ENCODE results near the gene CDK14.

The CDK14 gene

DNA sequence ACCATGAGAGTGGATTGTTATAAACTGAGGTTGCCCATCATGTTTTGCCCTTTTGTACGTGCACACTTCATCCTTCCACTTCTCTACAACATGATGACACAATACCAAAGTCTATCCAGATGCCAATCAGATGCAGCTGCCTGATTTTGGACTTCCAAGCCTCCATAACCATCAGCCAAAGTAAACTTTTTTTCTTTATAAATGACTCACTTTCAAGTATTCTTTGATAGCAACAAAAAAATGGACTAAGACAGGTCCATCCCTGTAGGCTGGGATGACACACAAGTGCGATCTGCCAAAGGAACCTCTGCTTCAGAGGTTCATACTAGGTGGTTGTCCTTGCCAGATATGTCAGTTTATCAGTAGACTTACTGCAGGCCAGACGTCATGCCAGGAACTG, 347.9 kb downstream of the CDK14 start:
- in situ Hi-C loops (cut with MboI; ENCODE audit: low sequenced_read_pairs) = no loop called here

DNA sequence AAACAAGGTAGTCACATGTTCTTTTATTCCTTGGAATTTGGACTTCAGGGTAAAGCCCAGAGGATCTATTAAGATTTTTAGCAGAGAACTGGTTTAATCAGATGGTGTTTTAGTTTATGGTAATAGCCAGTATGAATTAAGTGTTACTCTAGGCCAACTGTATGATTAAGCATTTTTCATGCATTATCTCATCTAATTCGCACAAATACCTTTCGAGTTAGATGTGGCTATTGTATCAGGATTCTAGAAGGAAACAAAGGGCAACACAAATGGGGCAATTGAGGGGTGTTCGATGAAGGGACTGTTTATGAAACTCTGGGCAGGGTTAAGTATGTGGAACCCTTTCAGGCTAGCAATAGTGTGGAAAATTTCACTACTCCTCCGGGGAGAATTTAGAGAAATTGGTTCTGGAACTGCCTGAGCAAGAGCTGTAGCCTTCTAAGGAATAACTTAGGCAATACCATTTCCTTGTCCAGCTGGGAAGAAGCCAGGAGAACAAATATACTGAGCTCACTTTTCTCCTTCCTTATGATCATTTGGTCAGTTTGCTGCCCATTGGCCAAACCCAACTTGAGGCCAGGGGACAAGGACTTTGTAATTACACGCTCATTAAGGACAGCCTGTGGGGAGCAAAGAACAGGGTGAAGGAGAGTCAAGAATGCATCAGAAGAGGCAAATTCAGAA, 349.1 kb downstream of the CDK14 start:
- in situ Hi-C loops (cut with MboI; ENCODE audit: low sequenced_read_pairs) = no loop called here

DNA sequence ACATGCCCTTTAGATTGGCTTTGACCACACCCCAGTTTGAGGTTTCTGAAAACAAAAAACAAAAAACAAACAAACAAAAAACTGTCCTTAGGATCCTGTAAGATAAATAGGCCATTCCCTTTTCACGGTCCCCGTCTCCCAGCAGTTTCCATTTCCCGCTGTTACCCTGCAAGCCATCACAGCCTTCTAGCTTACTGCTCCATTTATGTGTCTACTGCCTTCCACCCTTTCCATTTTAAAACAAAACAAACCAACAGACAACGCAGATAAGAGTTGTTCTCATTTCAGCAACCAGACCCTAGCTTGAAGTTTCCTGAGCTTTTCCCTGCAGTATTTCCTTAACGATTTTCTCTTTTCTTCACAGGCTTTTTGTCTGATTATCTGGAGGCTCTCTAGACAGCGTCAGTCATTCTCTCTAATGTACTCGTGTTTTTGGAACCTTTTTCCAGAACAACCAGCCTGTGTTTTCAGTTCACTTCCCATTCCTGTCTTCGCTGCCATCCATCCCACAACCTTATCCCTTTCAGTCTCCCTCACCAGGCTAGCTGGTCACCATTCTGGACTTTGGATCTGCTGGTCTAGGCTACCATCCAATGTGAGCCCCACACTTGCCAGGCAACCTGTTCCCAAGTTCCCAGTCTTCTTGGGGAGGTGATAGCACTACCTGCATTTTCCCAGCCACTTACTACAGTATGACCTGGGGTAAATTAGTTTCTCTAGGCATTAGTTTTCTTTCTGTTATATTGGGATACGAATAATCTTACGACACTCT, 350.8 kb downstream of the CDK14 start:
- in situ Hi-C loops (cut with MboI; ENCODE audit: low sequenced_read_pairs) = no loop called here

DNA sequence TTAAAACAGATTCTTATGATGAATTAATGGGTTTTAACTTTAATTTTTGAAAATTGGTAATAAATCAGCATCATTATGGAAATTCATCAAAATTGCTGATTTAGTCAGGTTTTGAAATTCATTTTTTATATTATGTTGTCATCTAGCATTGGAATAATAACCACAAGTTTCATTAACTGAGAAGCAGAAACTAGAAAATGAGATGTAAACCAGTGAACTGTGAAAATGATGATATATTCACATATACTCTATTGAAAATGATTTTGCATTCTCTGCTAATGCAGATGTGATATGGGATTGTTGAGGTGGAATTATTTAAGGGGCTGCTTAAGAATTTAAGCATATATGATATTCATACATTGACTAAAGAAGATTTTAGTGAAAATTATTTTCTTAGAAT, 352.0 kb downstream of the CDK14 start:
- in situ Hi-C loops (cut with MboI; ENCODE audit: low sequenced_read_pairs) = no loop called here

DNA sequence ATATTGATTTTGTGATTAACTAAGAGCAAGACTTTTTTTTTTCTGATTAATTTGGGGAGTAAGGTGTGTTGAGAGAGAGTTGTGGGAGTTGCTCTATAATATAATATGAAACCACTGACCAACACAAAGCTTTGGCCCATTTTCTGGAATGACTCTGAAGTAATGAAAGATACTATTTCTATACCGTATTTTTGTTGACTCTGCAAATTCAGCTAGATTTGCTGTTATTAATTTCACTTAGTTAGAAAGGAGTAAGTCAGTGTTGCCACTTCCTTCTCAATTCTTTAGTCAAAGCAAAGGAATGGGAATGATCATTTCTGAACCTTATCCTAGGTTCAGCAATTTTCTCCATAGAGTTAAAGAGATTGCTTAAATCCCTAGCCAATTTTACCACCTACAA, 355.1 kb downstream of the CDK14 start:
- in situ Hi-C loops (cut with MboI; ENCODE audit: low sequenced_read_pairs) = no loop called here

DNA sequence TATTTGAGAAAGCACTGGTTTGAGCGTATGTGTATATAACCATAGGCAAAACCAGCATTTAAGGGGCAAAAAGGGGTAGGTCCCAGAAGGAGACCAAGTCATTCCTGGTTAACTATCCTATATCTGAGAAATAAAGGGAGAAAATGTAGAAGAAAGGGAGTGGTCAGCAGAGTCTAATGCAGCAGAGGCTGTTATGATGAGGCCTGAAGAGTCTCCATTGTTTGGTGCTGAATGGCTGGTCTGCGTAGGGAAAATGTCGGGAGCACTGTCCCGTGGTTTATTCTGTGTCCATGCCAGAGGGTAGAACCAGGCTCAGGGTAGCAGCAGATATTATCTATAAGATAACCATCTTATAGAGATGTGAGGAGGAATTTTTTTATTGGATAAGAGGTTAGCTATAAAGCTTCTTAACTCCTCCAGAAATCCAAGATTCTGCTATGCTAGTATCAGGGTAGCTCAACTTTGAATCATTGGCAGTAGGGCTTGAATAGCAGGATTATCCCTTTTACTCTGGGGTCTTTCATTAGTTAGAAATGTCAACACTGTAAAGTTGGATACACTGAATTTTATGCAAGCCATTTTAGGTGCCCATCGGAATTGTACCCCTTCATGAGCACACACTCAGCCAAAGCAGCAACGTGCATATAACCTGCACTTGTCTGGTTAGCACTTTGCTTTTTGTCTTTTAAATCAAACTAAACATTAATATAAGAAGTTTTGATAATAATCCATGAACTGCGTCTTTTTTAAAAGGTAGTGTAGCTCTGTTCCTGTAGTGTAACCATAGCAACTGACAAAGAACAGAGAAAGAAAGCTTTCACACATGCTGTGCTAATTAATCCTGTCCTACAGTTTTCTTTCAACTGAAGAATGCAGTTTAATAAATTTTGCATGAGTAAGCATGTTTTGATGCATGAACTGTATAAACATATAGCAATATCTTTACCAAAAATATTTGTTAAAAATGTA, 356.1 kb downstream of the CDK14 start:
- in situ Hi-C loops (cut with MboI; ENCODE audit: low sequenced_read_pairs) = no loop called here

DNA sequence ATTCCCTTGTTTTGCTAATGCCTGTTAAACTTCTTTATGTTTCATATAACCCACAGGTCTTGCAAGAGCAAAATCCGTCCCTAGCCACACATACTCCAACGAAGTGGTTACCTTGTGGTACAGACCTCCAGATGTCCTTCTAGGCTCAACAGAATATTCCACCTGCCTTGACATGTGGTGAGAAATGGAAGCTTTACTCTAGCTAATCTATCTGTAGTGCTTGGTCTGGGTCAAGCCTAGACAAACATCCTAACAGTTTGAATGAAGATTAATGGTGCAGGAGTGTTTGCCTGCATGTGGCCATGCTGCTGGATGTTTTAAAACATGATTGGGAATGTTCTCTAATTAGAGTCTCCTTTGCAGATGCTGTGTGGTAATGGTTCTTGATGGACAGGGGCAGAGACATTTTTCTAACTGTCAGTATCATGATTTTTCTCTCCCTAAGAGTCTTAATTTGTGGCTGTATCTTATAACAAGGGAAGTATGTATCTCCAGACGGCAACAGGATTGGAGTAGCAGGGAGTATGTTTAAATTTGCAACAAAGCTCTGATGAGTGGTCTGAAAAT, 359.6 kb downstream of the CDK14 start:
- in situ Hi-C loops (cut with MboI; ENCODE audit: low sequenced_read_pairs) = no loop called here

DNA sequence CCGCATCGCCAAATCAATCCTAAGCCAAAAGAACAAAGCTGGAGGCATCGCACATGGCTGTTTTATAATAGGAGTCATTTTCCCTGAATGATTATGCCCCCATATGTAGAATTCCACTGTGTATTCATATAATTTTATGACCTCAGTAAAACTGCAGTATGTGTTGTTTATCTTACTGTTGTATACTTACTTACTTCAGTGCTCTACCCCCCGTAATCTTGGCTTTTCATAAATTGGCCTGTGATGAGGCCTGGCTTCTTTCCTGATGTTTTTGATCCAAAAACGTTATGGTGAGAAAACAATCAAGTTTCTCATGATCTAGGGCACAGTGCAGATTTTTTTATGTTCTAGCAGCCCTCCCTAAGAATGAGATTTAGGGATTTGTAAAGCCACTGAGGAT, 361.8 kb downstream of the CDK14 start:
- in situ Hi-C loops (cut with MboI; ENCODE audit: low sequenced_read_pairs) = no loop called here

DNA sequence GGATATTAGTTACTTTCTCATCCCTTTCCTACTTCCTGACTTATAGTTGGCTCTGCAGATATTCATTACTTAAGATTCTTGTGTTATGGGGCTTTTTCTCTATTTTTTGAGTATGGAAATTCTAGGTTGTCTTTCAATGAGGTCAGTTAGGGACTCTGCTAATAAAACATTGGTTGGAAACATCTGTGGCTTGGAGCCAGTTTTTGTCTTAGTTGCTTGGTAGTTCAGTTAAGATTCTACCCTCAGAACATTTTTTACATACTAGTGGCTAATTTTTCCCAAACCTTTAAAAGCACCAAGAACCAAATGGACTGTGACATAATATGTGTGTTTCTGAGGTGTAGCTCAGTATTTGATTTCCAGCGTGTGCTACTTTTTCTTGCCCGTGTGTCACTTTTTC, 362.5 kb downstream of the CDK14 start:
- in situ Hi-C loops (cut with MboI; ENCODE audit: low sequenced_read_pairs) = no loop called here

DNA sequence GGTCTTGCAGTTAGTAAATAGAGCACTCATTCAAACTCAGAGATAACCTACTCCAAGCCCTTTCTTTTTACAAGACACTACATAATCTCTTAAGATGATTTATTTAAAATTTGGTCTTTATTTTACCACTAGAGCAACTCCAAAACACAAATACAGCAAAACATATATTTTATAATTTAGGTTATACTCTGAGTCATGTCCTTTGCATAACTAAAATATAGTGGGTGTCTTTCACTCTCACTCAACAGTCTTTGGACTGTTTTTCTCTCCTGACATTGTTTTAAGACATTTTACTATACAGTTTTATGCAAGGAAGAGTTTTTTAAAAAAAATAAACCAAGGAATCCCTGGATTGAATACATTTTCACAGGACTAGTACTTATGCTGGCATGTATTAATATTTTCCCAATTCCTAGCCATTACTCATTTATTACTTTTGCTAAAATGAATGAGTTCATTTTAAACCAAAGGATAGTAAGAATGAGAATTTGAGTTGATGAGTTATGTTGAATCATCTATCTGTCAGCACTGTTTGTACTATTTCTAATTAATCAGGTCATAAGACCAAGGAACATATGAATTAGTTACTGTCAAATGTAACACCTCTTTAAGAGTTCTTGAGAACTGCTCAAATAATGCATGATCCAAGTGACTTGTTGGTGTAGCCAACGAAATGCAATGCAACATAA, 365.1 kb downstream of the CDK14 start:
- in situ Hi-C loops (cut with MboI; ENCODE audit: low sequenced_read_pairs) = no loop called here

DNA sequence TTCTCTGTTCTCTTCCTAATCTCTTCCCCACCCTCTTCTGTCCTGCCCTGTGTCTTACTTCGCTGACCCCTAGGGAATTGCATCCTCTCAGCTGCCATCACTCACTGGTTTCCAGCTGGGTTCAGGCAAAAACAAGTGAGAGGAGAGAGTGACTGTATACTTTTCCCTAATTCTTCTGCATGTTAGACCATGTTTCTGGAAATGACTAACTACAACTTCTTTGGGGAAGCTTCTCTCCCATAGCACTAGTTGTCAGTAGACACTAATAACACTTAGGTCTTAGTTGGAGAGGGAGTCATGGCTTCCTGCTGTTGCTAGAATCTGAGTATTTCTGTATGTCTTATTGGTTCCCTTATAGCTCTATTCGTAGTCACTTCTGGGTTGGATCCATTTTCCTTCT, 369.1 kb downstream of the CDK14 start:
- in situ Hi-C loops (cut with MboI; ENCODE audit: low sequenced_read_pairs) = no loop called here

DNA sequence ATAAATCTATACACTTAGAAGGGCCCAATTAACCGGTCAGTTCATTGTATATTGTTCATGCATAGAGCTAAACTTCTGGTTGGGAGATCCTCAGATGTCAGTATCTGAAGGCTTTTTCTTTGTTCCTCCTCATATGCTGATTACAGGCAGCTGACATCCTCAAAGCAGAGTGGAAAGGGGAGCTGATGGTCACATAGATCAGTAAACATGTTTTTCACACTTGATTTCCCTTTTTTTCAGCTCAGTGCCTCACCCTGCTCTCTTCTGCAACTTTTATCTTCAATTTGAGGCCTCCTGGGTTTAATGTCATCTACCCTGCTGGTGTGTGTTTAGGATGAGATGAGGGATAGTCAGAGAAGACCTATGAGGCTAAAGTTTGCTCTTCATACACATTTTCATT, 370.2 kb downstream of the CDK14 start:
- in situ Hi-C loops (cut with MboI; ENCODE audit: low sequenced_read_pairs) = no loop called here

DNA sequence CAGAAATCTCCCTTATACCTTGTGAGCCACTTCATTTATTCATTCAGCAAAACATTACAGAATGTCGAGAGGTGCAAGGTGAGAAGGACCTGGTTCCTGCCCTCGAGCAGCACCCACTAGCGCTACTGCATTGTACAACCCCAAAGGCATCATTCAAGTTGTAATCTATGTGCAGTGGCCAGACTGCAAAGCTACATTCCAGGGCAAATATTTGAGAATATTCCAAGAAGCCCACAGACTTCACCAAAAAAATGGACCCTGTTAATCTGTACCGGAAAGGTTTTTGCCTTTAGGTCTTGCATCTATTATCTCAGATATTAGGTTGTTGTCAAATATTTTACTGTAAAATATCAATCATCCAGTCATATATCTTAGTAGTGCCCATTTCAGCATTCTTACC, 372.8 kb downstream of the CDK14 start:
- in situ Hi-C loops (cut with MboI; ENCODE audit: low sequenced_read_pairs) = no loop called here

DNA sequence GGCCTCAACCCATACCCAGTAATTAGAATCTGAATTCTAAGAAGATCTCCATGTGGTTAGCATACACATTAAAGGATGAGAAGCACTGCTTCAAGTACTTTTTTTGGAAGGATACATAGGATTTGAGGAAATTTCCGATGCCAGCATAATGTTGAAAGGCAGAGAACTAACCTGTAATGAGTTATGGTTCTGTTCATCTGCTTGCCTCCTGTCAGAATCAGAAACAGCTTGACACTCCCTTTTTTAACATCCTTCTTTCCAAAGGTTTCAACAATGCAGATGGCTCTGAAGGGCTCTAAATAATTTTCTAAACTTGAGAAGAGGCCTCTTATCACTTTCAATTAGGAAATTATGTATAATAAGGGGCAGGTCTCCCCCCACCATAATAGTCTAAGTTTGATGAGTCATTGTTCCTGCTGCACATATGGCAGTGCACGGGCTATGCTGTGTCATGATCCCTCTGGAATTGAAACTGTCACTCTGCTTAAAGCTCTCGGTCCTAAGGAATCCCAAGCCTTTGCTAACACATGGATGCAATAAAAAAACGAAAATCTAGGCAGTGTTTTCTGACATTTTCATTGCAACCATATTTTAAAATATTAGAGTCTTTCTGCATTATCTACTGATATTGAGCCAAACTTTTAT, 376.9 kb downstream of the CDK14 start:
- in situ Hi-C loops (cut with MboI; ENCODE audit: low sequenced_read_pairs) = no loop called here

DNA sequence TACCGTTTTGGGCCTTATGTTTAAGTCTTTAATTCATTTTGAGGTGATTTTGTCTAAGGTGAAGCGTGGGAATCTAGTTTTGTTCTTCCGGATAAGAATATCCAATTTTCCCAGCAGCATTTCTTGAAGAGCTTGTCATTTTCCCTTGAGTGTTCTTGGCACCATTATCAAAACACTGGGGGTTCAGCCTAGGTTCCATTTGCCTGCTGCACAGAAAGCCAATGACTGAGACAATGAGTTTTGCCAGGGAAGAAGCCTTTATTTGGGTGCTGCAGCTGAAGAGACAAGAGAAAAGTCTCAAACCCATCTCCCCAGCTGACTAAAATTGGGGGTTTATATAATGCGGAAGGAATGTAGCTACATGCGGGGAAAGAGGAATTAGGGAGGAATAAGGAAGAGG, 380.9 kb downstream of the CDK14 start:
- in situ Hi-C loops (cut with MboI; ENCODE audit: low sequenced_read_pairs) = no loop called here

DNA sequence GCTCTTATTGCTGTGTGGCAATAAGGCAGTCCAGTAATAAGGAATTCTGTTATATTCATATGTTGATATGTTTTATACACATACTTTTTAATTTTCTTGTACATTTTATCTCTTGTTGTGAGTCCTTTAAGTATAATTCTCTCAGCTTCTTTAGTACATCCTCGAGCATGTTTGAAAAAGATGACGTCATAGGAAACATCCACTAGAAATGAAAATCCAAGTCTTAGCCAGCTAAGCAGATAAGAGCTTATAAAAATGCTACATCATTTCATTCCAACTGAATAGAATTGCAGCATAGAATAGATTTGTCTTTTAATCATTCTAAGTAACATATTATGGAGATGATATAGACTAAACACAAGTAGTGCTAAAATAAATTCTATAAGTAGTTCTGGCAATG, 384.4 kb downstream of the CDK14 start:
- in situ Hi-C loops (cut with MboI; ENCODE audit: low sequenced_read_pairs) = no loop called here

DNA sequence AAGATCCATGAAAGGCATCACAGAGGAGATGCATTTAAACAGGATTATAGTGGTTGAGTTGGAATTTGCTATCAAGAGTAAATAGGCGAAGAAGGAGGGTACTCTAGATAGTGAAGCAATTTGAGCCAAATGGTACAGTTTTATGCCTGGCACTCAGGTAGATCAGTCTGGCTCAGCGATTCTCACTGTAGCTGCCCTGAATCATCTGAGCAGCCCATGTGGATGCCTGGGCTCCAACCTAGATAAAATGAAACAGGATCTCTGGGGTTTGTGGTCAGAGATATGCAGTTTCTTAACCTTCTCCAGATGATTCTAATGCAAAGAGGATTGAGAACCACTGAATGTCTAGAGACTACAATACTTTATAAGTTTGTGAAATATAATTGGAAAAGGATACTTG, 386.1 kb downstream of the CDK14 start:
- in situ Hi-C loops (cut with MboI; ENCODE audit: low sequenced_read_pairs) = no loop called here

DNA sequence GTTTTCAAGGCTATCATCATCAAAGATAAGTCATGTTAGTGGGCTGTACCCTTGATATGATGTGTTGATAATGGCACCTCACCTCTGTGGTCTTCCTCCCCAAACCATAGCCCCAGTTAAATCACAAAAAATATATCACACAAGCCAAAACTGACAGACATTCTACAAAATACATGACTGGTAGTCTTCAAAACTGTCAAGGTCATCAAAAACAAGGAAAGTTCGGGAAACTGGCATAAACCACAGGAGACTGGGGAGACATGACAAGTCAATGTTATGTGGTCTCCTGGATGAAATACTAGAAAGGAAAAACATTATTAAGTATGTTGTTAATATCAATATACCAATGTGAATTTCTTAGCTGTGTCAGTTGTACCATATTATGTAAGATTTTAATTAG, 388.6 kb downstream of the CDK14 start:
- in situ Hi-C loops (cut with MboI; ENCODE audit: low sequenced_read_pairs) = no loop called here

DNA sequence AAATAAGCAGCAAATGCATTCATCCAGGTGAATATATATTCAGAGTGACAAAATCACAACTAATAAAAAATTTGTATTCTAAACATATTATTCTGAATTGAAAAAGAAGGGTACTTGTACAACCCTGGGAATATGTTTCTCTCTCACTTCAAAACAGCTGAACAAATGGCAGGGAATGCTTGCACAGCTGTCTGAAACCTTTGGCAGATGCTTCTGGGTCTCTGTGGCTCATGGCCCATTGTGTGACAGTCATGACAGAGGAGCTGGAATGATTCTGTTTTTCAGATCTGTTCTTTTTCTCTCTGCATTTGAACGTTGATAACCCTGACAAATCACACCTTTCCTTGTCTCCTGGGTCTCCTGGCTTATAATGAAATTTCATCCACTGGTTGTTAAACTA, 392.4 kb downstream of the CDK14 start:
- in situ Hi-C loops (cut with MboI; ENCODE audit: low sequenced_read_pairs) = no loop called here

All from hTERT RPE-1 (cell line).